DND-41 (cell line): Measurements from ENCODE around the gene C16orf95.

Experiments
- EZH2 ChIP-seq: IDR thresholded peaks from 3 replicates; pipeline ENCODE4 v1.6.1; 2012; ENCODE audit warnings: borderline replicate concordance, low read depth, mild to moderate bottlenecking, moderate library complexity, low read length, inconsistent platforms; ENCODE audit not compliant: severe bottlenecking
- TF ChIP-seq, protein P1 (sequence below): IDR thresholded peaks from 2 replicates; pipeline ENCODE4 v1.5.1; 2012; ENCODE audit warnings: borderline replicate concordance, low read length, moderate library complexity, mild to moderate bottlenecking; ENCODE audit not compliant: poor library complexity, severe bottlenecking; ENCODE audit errors: extremely low read depth

DNA sequence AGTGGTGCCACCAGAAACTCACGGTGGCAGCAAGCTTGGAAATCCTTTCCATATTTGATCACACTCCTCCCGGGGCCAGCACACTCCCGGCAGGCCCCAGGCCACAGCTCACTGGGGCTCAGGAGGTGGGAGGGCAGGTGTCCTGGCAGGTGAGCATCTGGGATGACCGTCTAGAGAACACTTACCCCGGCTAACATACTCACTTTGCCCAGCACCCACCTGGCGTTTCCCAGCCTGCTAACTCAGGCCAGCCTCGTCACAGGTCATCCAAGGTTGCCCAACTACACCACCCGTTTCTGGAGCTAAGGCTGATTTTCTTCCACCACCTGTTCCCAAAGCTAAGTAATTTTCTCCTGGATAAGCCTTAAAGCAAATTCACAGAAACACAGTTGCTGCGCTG, 41.5 kb upstream of the C16orf95 start:
- TF ChIP-seq, protein P1, sequence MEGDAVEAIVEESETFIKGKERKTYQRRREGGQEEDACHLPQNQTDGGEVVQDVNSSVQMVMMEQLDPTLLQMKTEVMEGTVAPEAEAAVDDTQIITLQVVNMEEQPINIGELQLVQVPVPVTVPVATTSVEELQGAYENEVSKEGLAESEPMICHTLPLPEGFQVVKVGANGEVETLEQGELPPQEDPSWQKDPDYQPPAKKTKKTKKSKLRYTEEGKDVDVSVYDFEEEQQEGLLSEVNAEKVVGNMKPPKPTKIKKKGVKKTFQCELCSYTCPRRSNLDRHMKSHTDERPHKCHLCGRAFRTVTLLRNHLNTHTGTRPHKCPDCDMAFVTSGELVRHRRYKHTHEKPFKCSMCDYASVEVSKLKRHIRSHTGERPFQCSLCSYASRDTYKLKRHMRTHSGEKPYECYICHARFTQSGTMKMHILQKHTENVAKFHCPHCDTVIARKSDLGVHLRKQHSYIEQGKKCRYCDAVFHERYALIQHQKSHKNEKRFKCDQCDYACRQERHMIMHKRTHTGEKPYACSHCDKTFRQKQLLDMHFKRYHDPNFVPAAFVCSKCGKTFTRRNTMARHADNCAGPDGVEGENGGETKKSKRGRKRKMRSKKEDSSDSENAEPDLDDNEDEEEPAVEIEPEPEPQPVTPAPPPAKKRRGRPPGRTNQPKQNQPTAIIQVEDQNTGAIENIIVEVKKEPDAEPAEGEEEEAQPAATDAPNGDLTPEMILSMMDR = no peak
- TF ChIP-seq EZH2 = no peak
